ENCODE results near the gene FARP1. TPM values are rescaled to one million over a fixed set of nuclear protein-coding genes. Genes with fewer than 3 reads are reported as not detected.

The FARP1 gene
- total RNA-seq: 110 and 125 TPM in 2 replicates

- TF ChIP-seq CTCF (IDR thresholded peaks at IDR 0.05; ENCODE audit: insufficient read depth, low read depth, low read length): no peak
- peak within 1 kb of the TSS; percentile 79 for H3K4me3 ChIP-seq (ENCODE audit: low read depth, low read length)
- peak; percentile 74 for DNase-seq (ENCODE audit: low read depth)
Measured at GRCh38 chr13:98142380-98143156, at the start of gene FARP1. TSS of gene FARP1 (plus strand) at chr13:98143094. CDS start at chr13:98213243, 70,149 bp downstream.

DNA sequence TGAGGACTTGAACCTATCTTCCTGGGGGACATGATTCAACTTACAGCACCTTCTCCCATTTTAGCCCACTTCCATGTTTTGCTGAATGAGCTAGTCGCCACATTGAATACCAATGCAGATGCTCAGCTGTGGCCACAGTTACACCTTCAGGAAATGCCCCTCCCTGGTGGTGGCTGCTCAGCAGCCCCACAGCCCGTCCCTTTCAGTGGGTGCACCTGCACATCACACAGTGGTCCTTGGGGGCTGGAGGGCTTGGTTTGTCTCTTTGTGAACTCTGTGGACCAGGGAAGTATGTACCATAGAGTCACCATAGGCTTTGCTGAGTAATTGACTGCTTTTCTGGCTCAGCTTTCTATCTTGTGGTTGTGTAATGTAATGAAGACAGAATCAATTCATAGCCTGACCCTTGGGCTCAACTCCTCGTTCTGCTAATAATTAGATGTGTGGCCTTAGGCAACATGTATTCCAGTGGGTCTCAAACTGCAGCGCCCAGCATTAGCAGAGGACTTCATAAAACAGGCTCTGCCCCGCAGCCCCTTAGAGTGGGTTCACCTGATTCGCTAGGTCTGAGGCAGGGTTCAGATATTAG lies 48.1 kb upstream of the FARP1 start:
- no peak for TF ChIP-seq CTCF (IDR thresholded peaks at IDR 0.05; ENCODE audit: insufficient read depth, low read depth, low read length)
- no peak for DNase-seq (ENCODE audit: low read depth)

DNA sequence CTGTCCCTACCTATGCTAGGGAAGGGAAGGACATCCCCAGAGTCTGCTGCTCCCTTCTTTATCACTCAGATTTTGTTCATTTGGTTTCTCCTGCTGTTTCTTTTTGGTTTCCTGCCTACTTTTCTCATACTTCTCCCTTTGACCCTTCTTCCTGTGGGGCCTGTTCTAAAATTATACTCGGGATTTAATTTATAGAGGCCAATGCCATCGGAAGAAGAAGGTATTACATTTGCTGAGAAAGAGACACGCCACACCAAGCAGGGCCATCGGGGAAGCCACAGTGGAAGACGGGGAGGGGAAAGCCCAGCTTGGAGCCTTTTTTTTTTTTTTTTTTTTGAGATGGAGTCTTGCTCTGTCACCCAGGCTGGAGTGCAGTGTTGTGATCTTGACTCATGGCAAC lies 46.8 kb upstream of the FARP1 start:
- no peak for DNase-seq (ENCODE audit: low read depth)
- TF ChIP-seq CTCF (IDR thresholded peaks at IDR 0.05; ENCODE audit: insufficient read depth, low read depth, low read length): no peak

More for the DNA sequence above, 48.1 kb upstream of the FARP1 start:
- H3K4me3 ChIP-seq (ENCODE audit: low read depth, low read length): no peak overlapping the region

DNA sequence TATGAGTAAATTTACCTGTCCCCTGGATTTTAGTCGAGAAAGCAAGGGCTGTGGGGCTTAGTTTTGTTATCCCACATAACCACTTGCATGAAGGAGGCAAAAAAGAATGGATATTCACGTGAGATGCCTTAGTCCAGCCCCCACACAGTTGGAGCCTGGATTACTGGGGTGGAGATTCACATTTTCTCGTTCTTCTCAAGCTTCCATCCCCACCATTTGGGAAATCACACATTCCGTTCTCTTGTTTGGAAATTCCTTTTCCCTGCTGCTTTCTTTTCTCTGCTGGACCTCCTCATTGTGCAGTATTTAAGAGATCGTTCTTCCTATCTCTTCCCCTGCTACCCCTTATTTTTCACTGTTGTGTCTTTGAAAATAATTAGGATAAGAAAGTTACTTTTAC lies 45.1 kb upstream of the FARP1 start:
- H3K4me3 ChIP-seq (ENCODE audit: low read depth, low read length): no peak overlapping the region
- TF ChIP-seq CTCF (IDR thresholded peaks at IDR 0.05; ENCODE audit: insufficient read depth, low read depth, low read length): no peak
- DNase-seq (ENCODE audit: low read depth): no peak

More for the DNA sequence above, 46.8 kb upstream of the FARP1 start:
- no peak overlapping the region for H3K4me3 ChIP-seq (ENCODE audit: low read depth, low read length)

DNA sequence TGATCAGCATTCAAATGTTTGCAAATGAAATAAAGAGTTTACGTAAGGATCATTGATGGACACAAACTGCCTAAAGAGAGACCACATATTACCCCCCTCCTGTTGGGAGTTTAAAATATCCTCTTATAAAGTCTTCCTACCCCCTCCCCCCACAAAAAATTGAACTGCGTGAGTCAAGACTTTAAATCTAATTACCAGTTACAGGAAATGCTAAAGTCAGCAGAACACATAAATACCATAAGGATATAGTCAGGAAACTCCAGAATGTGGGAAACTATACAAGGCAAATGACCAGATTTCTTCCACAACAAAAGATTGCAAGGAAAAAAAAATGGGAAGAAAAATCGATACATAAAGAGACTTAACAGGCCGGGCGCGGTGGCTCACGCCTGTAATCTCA lies 44.4 kb upstream of the FARP1 start:
- peak; percentile 60 for DNase-seq (ENCODE audit: low read depth)
- H3K4me3 ChIP-seq (ENCODE audit: low read depth, low read length): no peak overlapping the region
- no peak for TF ChIP-seq CTCF (IDR thresholded peaks at IDR 0.05; ENCODE audit: insufficient read depth, low read depth, low read length)

- H3K4me3 ChIP-seq (ENCODE audit: low read depth, low read length): no peak overlapping the region
- TF ChIP-seq CTCF (IDR thresholded peaks at IDR 0.05; ENCODE audit: insufficient read depth, low read depth, low read length): no peak
- no peak for DNase-seq (ENCODE audit: low read depth)
Measured at GRCh38 chr13:98099627-98100026, 43.3 kb upstream of the FARP1 start.
